Effector memory CD8-positive, alpha-beta T cell (primary cell): ENCODE data around the gene RNF19B.

Source experiments
- ATAC-seq: fragments of 150-1000 bp; cut with Tn5 transposase; replicated peaks from 2 replicates; pipeline ENCODE4 v1.10.0; 2021; ENCODE audit warnings: mild to moderate bottlenecking, moderate library complexity
- DNase-seq, 3 experiments: peaks; one replicate each; pipeline ENCODE4 v3.0.0; 2021
- H3K27ac Mint-ChIP-seq, 2 donors: one replicate each; pipeline ENCODE4 v1.8.0; 2022; ENCODE audit warnings: mild to moderate bottlenecking in 2 of 2, mixed read lengths in 2 of 2, moderate library complexity in 2 of 2
- H3K27me3 Mint-ChIP-seq, 2 donors: one replicate each; pipeline ENCODE4 v1.8.0; 2022; ENCODE audit warnings: mixed read lengths in 2 of 2
- H3K36me3 Mint-ChIP-seq: one replicate; pipeline ENCODE4 v1.8.0; 2022; ENCODE audit warnings: mild to moderate bottlenecking, moderate library complexity, mixed read lengths; ENCODE audit not compliant: insufficient read depth
- H3K4me1 Mint-ChIP-seq, 2 donors: one replicate each; pipeline ENCODE4 v1.8.0; 2022; ENCODE audit warnings: low read depth in 2 of 2, mixed read lengths in 2 of 2
- H3K4me3 Mint-ChIP-seq, 2 donors: one replicate each; pipeline ENCODE4 v1.8.0; 2022; ENCODE audit warnings: mild to moderate bottlenecking in 2 of 2, mixed read lengths in 2 of 2, moderate library complexity in 2 of 2
- H3K9me3 Mint-ChIP-seq, 2 donors: one replicate each; pipeline ENCODE4 v1.8.0; 2022; ENCODE audit warnings: mixed read lengths in 2 of 2

RNF19B gene

DNA sequence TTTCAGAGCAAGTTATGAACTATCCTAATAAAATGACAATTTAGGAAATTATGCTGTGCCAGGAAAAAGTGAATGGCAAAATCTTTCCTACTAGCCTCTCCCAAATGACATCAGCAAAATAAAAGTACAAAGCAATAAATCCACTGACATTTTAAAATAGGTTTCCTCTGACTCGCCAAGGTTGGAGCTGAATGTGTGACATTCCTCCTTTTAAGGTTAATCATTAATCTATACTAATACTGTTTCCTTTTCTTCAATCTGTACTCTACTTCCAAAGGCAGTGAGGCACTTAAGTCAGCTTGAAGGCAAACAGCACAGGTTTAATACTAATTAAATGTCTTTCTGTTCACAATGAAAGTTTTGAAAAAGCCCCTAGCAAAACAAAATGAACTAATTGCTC, 15.7 kb downstream of the RNF19B start:
- ATAC-seq (no peak), DNase-seq (no peak)
- no peaks in the 10 kb centered on the region for H3K9me3 Mint-ChIP-seq
- H3K27ac Mint-ChIP-seq = no peak overlapping the region
- no peaks in the 10 kb centered on the region for H3K27me3 Mint-ChIP-seq
- H3K4me3 Mint-ChIP-seq = no peak overlapping the region
- H3K36me3 Mint-ChIP-seq = peaks cover 74% of the 10 kb centered on the region
- peaks cover 7 to 12% of the 10 kb centered on the region in 2 donors for H3K4me1 Mint-ChIP-seq

DNA sequence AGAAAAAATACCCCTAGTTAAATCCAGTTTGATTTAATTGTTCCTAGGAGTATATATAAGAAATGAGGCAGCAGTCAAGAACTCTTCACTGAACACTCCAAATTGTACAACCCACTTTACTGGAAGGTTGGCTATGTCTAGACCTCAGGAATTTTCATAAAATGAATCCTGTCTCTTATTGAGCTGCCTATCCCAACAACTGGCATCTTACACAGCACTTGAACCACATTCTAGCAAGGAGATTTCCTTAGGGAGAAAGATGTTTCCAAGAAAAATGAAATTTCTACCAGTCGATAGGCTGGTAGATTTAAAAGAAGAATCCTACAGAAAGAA, 16.3 kb downstream of the RNF19B start:
- Mint-ChIP-seq H3K27me3 (no peaks in the 10 kb centered on the region), H3K9me3 (no peaks in the 10 kb centered on the region), H3K4me3 (no peak overlapping the region), H3K4me1 (peaks cover 4 to 9% of the 10 kb centered on the region in 2 donors), H3K36me3 (peaks cover 79% of the 10 kb centered on the region), H3K27ac (no peak overlapping the region)
- DNase-seq = no peak
- ATAC-seq = no peak

DNA sequence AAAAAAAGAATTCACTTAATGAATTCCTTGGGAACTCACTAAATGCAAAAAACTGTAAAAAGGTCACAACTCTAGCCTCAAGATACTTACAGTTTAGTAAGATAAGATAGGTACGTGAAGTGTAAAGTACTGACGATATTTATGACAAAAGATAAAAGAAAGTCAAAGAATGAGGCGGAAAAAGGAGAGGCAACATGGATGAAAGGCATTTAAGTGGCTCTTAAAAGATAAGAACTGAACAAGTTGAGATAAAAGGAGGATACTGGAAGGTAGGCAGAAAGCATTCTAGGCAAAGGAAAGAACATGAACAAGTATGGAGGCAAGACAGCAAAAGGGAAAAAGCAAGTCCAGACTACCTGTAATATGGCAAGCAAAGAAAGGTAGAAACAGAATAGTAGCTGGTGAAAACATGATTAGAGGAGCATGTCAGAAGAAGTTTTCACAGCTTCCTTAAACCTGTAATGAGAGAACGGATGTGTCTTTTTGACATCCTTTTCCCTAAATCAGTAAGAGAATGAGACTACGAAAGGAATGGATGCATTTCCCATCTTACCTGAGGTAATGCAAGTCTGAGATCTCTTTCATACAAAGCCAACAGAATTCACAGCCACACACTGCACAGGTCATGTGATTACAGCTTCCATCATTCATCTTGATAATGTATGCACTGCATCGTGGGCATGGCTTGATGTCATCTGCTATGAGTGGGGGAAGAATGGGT, 16.8 kb downstream of the RNF19B start:
- no peaks in the 10 kb centered on the region for H3K9me3 Mint-ChIP-seq
- ATAC-seq (no peak), DNase-seq (no peak)
- H3K36me3 Mint-ChIP-seq = peaks cover 80% of the 10 kb centered on the region
- no peak overlapping the region for H3K4me3 Mint-ChIP-seq
- no peaks in the 10 kb centered on the region for H3K27me3 Mint-ChIP-seq
- H3K4me1 Mint-ChIP-seq = peaks cover 0 to 5% of the 10 kb centered on the region in 2 donors
- no peak overlapping the region for H3K27ac Mint-ChIP-seq

DNA sequence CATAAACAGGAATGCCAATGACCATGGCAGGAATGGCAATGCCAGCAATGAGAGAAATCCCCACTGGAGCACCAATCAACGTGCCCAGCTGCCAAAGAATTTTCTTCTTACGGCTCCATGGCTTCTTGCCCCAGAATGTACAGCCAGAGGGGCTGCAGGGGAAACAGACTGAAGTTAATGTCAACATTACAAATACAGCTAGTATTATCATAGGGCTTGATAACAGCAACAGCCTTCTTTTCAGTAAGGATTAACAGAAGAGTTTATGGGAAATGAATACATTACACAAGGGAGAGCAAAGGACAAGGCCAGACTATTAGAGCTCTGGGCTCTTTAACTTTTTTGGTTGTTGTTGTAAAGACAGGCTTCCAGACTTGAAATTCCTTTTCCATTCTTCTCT, 18.2 kb downstream of the RNF19B start:
- DNase-seq = no peak
- H3K9me3 Mint-ChIP-seq = no peaks in the 10 kb centered on the region
- peaks cover 0 to 5% of the 10 kb centered on the region in 2 donors for H3K4me1 Mint-ChIP-seq
- H3K36me3 Mint-ChIP-seq = peaks cover 86% of the 10 kb centered on the region
- H3K27me3 Mint-ChIP-seq = no peaks in the 10 kb centered on the region
- no peak overlapping the region for H3K4me3 Mint-ChIP-seq
- H3K27ac Mint-ChIP-seq = peak overlapping the region; percentile 15 to 49
- ATAC-seq = no peak

DNA sequence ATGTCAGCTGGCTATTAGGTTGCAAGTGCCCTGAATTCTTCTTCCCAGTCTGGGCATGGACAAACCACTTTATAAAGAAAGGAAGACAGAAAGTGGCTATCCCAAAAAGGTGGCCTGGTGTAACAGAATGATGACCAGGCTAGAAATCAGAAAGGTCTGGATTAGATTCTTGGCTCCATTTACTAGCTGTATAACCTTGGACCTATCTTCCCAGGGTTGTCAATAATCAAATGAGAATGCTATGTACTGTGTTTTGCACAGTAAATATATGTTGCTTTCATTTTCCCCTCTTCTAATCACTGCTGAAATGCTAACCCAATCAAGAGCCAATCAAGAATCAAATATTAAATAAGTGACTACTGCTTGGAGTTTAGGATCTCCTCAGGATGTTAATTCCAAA, 20.4 kb downstream of the RNF19B start:
- ATAC-seq (no peak), DNase-seq (no peak)
- H3K4me1 Mint-ChIP-seq = peaks cover 0 to 14% of the 10 kb centered on the region in 2 donors
- no peaks in the 10 kb centered on the region for H3K9me3 Mint-ChIP-seq
- peaks cover 91% of the 10 kb centered on the region for H3K36me3 Mint-ChIP-seq
- H3K27me3 Mint-ChIP-seq = no peaks in the 10 kb centered on the region
- no peak overlapping the region for H3K4me3 Mint-ChIP-seq
- peak overlapping the region; percentile 41 to 75 for H3K27ac Mint-ChIP-seq

DNA sequence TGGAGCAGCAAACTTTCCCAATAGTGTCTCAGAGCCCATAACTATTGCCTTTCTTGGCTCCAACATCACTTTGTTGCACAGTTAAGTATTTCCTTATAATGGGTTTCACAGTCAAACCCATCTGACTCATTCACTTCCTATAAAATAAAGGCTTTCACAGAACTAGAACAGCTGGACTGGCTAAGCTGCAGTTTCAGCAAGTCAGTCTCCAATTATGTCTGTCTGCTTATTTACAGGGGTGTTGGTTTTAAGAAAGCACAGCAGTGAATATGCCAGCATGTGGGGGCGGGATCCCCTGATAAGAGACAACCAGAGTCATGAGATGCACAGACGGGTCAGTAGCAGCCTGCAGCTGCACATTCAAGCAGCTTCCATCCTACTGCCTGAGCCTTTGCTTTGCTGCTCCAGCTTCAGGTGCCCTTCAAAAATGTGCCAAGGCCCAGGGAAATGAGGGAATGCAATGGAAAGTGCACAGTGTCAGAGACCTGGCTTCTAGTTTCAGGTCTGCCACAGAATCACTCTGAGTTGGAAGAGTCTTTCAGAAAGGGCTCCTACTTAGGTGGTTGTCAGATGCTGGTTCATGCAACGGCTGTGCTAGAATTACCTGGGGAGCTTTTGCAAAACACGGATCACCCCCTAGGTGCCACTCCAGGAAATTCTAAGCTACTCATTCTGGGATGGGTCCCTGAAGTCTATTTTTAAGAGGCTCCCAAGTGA, 24.8 kb downstream of the RNF19B start:
- Mint-ChIP-seq H3K4me3 (no peak overlapping the region), H3K27me3 (no peaks in the 10 kb centered on the region), H3K4me1 (peaks cover 3 to 20% of the 10 kb centered on the region in 2 donors), H3K27ac (peak overlapping the region; percentile 68 to 79), H3K9me3 (no peaks in the 10 kb centered on the region), H3K36me3 (peaks cover 98% of the 10 kb centered on the region)
- DNase-seq = no peak
- ATAC-seq = no peak

DNA sequence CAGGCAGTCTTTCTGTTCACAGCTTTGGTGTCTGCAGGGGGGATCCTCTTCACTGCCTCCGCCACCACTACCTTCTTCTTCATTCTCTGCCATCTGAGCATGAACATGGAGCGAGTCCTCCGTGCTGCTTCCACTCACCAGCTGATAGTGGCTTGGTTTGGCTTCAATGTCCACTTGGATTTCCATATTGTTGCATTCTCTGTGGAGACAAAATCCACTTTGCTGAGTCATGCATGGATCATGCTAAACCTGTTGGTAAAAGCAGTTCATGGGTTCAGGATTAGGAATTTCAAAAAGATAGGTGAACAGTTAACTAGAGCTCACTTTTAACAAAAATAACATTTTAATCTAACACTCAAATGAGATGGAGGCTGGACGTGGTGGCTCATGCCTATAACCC, 27.5 kb downstream of the RNF19B start:
- Mint-ChIP-seq H3K4me3 (no peak overlapping the region), H3K27me3 (no peaks in the 10 kb centered on the region), H3K27ac (peak overlapping the region in 1 of 2 donors; percentile 80), H3K36me3 (peaks cover 86% of the 10 kb centered on the region), H3K4me1 (peaks cover 3 to 20% of the 10 kb centered on the region in 2 donors), H3K9me3 (no peaks in the 10 kb centered on the region)
- ATAC-seq = no peak
- DNase-seq = no peak

DNA sequence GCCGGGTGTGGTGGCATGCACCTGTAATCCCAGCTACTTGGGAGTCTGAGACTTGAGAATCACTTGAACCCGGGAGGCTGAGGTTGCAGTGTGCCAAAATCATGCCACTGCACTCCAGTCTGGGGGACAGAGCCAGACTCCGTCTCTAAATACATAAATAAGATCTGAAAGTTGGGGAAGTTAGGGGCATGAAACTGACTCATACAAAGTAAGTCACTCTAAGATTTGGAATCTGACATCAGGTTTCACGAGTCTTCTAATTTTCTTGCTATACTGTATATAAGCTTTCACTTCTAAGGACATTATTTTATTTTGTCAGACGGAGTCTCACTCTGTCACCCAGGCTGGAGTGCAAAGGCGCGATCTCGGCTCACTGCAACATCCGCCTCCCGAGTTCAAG, 30.1 kb downstream of the RNF19B start:
- Mint-ChIP-seq H3K36me3 (peaks cover 61% of the 10 kb centered on the region), H3K4me3 (no peak overlapping the region), H3K4me1 (peaks cover 3 to 8% of the 10 kb centered on the region in 2 donors), H3K27me3 (no peaks in the 10 kb centered on the region), H3K27ac (peak overlapping the region; percentile 38 to 80), H3K9me3 (no peaks in the 10 kb centered on the region)
- ATAC-seq (no peak), DNase-seq (no peak)

DNA sequence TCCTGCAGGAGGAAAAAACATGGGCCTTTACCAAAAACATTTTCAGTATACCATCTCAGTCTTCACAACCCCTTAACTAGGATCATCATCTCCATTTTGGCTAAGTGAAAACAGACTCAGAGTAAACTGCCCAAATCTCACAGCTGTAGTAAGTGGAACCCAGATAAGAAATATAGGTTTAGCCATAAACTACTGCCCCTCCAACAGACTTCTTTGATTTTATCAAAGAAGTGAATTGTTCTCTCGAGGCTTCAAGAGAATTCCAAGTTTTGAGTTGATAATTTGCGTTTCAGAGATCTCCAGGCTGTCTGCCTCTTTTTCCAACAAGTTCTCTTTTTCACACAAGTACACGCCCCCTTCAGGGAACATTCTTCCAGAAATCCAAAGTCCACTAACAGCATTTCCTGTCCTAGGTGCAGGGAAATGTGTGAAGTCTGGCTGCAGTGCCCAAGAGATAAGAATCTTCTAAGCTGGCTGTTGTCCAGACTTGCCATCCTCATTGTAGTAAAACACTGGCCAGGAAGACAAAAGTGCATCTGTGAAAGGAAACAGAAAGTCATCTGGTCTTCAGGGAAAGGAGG, 30.8 kb downstream of the RNF19B start:
- Mint-ChIP-seq H3K4me1 (peaks cover 3 to 5% of the 10 kb centered on the region in 2 donors), H3K27me3 (no peaks in the 10 kb centered on the region), H3K9me3 (no peaks in the 10 kb centered on the region), H3K36me3 (peaks cover 55% of the 10 kb centered on the region), H3K4me3 (no peak overlapping the region), H3K27ac (peak overlapping the region; percentile 38 to 80)
- ATAC-seq (peak; percentile 19), DNase-seq (no peak)

DNA sequence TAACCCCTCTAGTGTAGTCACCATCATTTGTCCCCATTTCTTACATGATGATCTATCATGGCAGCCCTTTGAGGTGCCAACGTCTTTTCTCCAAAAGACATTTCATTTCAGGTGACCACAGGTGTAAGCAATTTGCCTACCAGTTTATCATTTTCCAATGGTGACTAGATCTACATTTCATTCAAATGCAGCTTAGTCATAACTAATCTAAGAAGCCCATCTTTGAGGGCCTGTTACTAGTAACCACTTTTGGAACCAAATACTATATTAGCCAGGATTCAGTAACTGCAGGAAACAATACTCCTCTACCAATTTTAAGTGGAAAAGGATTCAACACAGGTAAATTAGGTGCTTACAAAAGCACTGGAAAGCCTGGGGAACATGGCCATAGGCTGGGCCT, 32.8 kb downstream of the RNF19B start:
- no peak for DNase-seq
- H3K27me3 Mint-ChIP-seq = peaks cover 0 to 10% of the 10 kb centered on the region in 2 donors
- no peak overlapping the region for H3K27ac Mint-ChIP-seq
- H3K36me3 Mint-ChIP-seq = peaks cover 39% of the 10 kb centered on the region
- no peaks in the 10 kb centered on the region for H3K9me3 Mint-ChIP-seq
- H3K4me3 Mint-ChIP-seq = no peak overlapping the region
- ATAC-seq = no peak
- H3K4me1 Mint-ChIP-seq = no peaks in the 10 kb centered on the region

DNA sequence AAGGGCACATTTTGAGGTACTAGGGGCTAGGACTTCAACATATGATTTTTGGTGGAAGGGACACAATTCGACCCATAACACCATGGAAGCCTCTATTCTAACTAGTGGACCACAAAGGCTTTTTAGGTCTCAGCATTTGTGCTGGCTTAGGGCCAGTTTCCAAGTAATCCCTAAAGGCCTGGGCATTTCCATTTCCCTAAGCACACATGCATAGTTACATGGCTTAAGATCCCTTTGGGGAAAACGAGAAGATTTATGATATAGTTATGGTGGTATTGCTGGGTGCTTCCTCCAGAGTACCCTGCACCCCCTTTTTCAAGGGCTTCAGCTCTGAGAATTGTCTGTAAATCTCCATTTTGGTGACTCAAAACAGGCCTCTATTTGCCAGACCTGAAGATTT, 35.2 kb downstream of the RNF19B start:
- Mint-ChIP-seq H3K27ac (no peak overlapping the region), H3K9me3 (no peaks in the 10 kb centered on the region), H3K4me1 (peaks cover 9 to 11% of the 10 kb centered on the region in 2 donors), H3K27me3 (peaks cover 22 to 34% of the 10 kb centered on the region in 2 donors), H3K4me3 (no peak overlapping the region), H3K36me3 (peaks cover 20% of the 10 kb centered on the region)
- DNase-seq (no peak), ATAC-seq (no peak)

DNA sequence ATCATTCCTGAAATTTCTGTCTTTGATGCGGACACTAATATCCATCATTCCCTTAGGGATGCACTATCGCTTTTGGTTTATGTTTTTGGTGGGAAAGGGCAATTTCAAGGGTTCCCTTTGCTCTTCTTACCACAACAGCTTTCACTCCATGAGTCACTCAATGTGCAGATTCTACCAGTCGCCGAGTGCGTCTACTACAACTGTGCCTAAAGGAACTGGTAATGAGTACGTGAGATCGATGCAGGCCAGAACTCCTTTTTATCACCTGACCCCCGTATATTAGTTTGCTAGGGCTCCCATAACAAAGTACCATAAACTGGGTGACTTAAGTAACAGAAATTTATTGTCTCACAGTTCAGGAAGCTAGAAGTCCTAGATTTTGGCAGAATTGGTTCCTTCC, 35.9 kb downstream of the RNF19B start:
- H3K4me1 Mint-ChIP-seq = peaks cover 12 to 13% of the 10 kb centered on the region in 2 donors
- H3K4me3 Mint-ChIP-seq = no peak overlapping the region
- H3K27me3 Mint-ChIP-seq = peaks cover 28 to 41% of the 10 kb centered on the region in 2 donors
- no peaks in the 10 kb centered on the region for H3K9me3 Mint-ChIP-seq
- ATAC-seq (no peak), DNase-seq (no peak)
- peaks cover 19% of the 10 kb centered on the region for H3K36me3 Mint-ChIP-seq
- no peak overlapping the region for H3K27ac Mint-ChIP-seq

DNA sequence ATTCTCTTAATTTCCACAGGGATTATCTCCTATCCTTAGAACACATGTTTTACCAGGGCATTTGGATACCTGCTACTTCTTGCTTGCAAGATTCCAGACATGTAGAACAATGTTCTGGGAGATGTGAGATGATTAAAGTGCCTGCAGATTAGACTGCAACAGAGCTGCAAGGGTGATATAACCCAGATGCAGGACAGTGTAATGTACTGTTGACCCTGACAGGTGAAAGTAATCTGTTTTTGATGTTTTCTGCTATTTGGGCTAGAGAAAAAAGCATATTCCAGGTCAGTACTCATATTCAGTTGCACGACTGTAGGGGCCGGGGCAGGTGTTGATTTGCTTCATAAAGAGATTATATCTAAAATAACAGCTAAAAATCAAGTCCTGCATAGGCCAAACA, 36.3 kb downstream of the RNF19B start:
- no peak for ATAC-seq
- H3K4me1 Mint-ChIP-seq = peaks cover 12 to 13% of the 10 kb centered on the region in 2 donors
- no peak overlapping the region for H3K4me3 Mint-ChIP-seq
- peaks cover 33 to 45% of the 10 kb centered on the region in 2 donors for H3K27me3 Mint-ChIP-seq
- no peaks in the 10 kb centered on the region for H3K9me3 Mint-ChIP-seq
- peaks cover 18% of the 10 kb centered on the region for H3K36me3 Mint-ChIP-seq
- no peak overlapping the region for H3K27ac Mint-ChIP-seq
- no peak for DNase-seq

DNA sequence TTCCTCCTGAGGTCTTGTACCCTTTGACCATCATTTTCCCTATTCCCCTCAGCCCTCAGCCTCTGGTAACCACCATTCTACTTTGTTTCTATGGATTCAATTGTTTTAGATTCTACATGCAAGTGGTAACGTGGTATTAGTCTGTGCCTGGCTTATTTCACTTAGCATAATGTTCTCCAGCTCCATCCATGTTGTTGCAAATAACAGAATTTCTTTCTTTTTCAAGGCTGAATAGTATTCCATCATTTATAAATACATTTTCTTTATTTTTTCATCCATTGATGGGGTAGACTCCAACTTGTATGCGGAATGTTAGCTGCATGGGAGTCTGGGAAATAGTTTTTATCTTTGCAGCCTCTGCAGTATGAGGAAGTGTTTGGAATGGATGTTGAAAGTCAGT, 37.2 kb downstream of the RNF19B start:
- Mint-ChIP-seq H3K4me3 (no peak overlapping the region), H3K36me3 (peaks cover 9% of the 10 kb centered on the region), H3K9me3 (no peaks in the 10 kb centered on the region), H3K4me1 (peaks cover 12 to 13% of the 10 kb centered on the region in 2 donors), H3K27ac (no peak overlapping the region), H3K27me3 (peaks cover 41 to 54% of the 10 kb centered on the region in 2 donors)
- no peak for ATAC-seq
- no peak for DNase-seq
